ENCODE data around the gene RNF31.

The RNF31 gene

GRCh38 chr14:24113801-24114531, 33.3 kb upstream of the RNF31 start:
- TF ChIP-seq GATA2 (IDR thresholded peaks at IDR 0.05; ENCODE audit: low read depth, low read length) (no peak), GATA3 (IDR thresholded peaks at IDR 0.05; ENCODE audit: low read depth, low read length) (no peak)

DNA sequence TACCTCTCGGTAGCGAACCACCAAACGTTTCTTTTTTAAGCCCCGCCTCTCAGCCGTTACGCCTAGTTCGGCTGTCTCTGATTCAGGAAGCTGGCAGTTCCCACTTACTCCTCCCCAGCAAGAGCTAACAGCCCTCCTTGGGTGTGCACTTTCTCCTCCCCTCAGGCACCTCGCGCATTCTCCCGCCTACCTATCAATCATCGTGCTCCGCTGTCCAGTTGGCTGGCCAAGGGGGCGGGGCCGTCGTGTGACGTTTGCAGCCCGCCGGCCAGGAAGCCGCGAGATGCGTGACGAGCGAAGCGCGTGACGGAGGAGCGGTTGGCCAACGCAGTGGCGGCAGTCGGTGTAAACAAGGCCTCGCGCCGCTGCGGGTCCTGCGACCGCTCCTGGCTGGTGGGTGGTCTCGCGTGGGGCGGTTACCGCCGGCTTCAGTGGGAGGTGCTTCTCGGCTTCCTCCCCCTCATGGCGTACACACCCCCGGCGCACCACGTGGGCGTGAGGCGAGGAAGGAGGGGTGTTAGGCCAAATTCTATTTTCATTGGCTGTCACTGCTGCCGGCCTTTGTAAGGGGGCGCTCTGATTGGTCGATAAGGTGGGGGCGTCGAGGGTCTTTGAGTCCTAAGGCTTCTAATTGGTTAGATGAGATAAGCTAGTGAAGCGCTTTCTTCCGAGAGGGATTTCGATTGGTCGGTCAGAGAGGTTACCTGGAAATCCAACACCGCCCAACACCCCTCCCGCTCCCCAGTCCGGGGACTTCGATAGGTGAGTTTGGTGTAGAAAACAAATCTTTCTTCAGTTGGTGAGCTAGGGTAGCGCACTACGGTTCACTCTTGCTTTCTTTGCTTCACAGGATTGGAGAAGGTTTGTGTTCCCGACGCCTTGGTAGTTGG, 32.5 kb upstream of the RNF31 start, which contains the start of the genes DCAF11 and NRL:
Gene DCAF11 (plus strand): TSS at position 246 of the 890 bp plus-strand sequence. CDS start 818 bp downstream, outside the sequence.
Gene NRL (minus strand): TSS at position 418 of the 890 bp plus-strand sequence. CDS start 32,101 bp downstream, outside the sequence.
- TF ChIP-seq GATA3 (IDR thresholded peaks at IDR 0.05; ENCODE audit: low read depth, low read length): no peak
- no peak for TF ChIP-seq GATA2 (IDR thresholded peaks at IDR 0.05; ENCODE audit: low read depth, low read length)

- no peak for TF ChIP-seq GATA3 (IDR thresholded peaks at IDR 0.05; ENCODE audit: low read depth, low read length)
- TF ChIP-seq GATA2 (IDR thresholded peaks at IDR 0.05; ENCODE audit: low read depth, low read length): no peak
Observed at GRCh38 chr14:24115422-24116127, 31.7 kb upstream of the RNF31 start.

DNA sequence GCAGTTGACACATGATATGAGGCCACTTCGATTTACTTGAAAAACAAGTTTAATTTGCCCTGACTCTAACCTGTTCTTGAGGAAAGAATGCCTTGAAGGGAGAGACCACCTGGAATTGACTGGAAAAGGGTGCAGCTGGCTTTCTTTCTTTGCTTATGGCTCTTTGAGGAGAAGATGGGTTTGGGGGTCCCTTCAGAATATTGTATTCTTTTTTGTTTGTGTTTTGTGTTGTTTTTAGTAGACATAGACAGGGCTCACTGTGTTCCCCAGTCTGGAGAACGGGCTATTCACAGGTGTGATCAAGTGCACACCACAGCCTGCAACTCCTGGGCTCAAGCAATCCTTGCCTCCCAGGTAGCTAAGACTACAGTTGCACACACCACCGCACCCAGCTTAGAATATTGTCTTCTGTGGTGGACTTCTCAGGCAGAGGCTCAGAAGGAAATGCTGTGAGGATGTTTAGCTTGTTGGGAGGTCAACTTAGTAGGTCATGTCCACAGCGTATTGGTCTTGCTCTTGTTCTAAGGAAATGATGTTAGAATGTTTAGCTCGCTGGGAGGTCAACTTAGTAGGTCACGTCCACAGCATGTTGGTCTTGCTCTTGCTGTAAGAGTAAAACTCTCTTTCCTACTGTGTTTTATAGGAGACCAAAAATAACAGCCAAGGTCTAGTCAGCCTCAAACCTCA, 31.0 kb upstream of the RNF31 start:
- TF ChIP-seq GATA3 (IDR thresholded peaks at IDR 0.05; ENCODE audit: low read depth, low read length): no peak
- TF ChIP-seq GATA2 (IDR thresholded peaks at IDR 0.05; ENCODE audit: low read depth, low read length): no peak

DNA sequence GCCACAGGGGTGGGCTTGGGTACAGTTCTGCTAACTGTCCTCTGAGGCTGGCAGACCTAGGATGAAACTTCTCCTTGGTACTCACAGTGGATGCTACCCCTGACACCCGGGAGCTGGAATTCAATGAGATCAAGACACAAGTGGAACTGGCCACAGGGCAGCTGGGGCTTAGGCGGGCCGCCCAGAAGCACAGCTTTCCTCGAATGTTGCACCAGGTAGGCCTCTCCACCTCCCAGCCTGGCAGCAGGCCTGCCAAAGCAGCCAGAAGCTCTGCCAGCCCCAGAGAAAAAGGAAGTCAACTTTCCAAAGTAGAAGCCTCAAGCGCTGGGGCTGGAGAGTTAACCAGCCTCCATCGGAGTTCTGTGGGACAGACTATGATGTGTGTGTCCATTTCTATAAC, 30.1 kb upstream of the RNF31 start:
- TF ChIP-seq GATA3 (IDR thresholded peaks at IDR 0.05; ENCODE audit: low read depth, low read length): no peak
- no peak for TF ChIP-seq GATA2 (IDR thresholded peaks at IDR 0.05; ENCODE audit: low read depth, low read length)

GRCh38 chr14:24119691-24120090, 27.6 kb upstream of the RNF31 start:
- TF ChIP-seq GATA3 (IDR thresholded peaks at IDR 0.05; ENCODE audit: low read depth, low read length): no peak
- TF ChIP-seq GATA2 (IDR thresholded peaks at IDR 0.05; ENCODE audit: low read depth, low read length): no peak

DNA sequence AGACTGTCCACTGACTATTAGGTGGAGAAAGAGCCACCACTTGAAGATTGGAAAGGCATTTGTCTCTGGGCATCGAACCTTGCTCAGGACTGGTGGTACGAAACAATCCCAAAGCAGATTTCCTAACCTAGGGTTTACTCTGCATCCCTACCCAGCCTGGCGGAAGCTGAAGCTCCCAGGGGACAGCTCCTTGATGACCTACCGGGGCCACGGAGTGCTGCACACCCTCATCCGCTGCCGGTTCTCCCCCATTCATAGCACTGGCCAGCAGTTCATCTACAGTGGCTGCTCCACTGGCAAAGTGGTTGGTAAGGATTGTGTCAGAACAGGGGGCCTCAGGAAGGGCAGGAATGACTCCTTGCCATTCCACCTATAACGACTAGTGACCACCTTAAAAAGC, 26.1 kb upstream of the RNF31 start:
- TF ChIP-seq GATA2 (IDR thresholded peaks at IDR 0.05; ENCODE audit: low read depth, low read length): no peak
- TF ChIP-seq GATA3 (IDR thresholded peaks at IDR 0.05; ENCODE audit: low read depth, low read length): no peak

DNA sequence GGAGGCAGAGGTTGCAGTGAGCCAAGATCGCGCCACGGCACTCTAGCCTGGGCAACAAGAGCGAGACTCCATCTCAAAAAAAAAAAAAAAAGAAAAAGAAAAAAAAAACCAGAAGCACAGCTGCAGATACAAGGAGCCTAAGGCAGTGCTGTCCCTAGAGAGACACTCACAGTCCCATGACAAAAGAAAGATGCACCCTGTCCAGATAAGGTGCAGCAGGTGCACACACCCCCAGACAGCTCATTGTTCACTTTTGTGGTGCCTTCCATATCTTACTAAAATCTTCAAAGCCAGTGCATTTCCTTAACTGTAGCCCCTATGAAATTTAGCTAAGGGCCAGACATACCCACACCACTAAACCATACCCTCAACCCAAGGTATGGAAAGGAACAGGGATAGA, 24.9 kb upstream of the RNF31 start:
- TF ChIP-seq GATA2 (IDR thresholded peaks at IDR 0.05; ENCODE audit: low read depth, low read length) (no peak), GATA3 (IDR thresholded peaks at IDR 0.05; ENCODE audit: low read depth, low read length) (no peak)

- no peak for TF ChIP-seq GATA3 (IDR thresholded peaks at IDR 0.05; ENCODE audit: low read depth, low read length)
- TF ChIP-seq GATA2 (IDR thresholded peaks at IDR 0.05; ENCODE audit: low read depth, low read length): no peak
Observed at GRCh38 chr14:24122898-24123297, 24.4 kb upstream of the RNF31 start.

- TF ChIP-seq GATA3 (IDR thresholded peaks at IDR 0.05; ENCODE audit: low read depth, low read length): no peak
- TF ChIP-seq GATA2 (IDR thresholded peaks at IDR 0.05; ENCODE audit: low read depth, low read length): no peak
Observed at GRCh38 chr14:24123424-24124417, 23.6 kb upstream of the RNF31 start.

- TF ChIP-seq GATA3 (IDR thresholded peaks at IDR 0.05; ENCODE audit: low read depth, low read length) (no peak), GATA2 (IDR thresholded peaks at IDR 0.05; ENCODE audit: low read depth, low read length) (no peak)
Observed at GRCh38 chr14:24126939-24127338, 20.4 kb upstream of the RNF31 start.

DNA sequence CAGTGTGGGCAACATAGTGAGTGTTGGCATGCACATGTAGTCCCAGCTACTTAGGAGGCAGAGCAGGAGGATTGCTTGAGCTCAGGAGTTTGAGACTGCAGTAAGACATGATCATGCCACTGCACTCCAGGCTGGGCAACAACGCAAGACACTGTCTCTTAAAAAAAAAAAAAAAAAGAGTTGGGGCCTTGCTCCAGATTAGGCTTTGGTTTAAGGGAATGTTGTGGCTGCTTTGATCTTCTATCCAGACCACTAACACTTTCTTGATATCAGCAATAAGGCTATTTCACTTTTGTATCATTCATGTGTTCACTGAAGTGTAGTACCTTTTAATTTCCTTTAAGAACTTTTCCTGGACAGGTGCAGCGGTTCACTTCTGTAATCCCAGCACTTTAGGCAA, 19.6 kb upstream of the RNF31 start:
- TF ChIP-seq GATA2 (IDR thresholded peaks at IDR 0.05; ENCODE audit: low read depth, low read length) (no peak), GATA3 (IDR thresholded peaks at IDR 0.05; ENCODE audit: low read depth, low read length) (no peak)

Data from SH-SY5Y (cell line).